ENCODE results near the gene RUFY3.

DNA sequence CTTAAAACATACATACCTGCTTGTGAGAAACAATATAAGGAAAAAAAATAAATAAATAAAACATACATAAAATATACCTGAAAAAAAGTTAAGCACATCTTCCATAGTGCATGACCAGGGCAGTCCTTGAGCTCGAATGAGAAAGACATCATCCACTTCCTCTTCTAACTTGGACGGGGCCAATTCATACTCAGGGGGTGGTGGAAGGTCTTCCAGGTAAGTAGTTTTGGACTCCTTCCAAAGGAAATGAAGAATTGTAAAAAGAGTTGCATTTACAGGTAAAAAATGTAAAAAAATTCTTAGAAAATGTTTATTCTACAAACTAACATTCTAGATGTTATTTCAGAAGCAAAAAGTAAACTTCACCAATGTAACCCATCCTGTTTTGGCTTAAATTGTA is 114.3 kb downstream of the RUFY3 start:
- no peak for TF ChIP-seq JUND (IDR thresholded peaks at IDR 0.05)
- TF ChIP-seq, protein P1, sequence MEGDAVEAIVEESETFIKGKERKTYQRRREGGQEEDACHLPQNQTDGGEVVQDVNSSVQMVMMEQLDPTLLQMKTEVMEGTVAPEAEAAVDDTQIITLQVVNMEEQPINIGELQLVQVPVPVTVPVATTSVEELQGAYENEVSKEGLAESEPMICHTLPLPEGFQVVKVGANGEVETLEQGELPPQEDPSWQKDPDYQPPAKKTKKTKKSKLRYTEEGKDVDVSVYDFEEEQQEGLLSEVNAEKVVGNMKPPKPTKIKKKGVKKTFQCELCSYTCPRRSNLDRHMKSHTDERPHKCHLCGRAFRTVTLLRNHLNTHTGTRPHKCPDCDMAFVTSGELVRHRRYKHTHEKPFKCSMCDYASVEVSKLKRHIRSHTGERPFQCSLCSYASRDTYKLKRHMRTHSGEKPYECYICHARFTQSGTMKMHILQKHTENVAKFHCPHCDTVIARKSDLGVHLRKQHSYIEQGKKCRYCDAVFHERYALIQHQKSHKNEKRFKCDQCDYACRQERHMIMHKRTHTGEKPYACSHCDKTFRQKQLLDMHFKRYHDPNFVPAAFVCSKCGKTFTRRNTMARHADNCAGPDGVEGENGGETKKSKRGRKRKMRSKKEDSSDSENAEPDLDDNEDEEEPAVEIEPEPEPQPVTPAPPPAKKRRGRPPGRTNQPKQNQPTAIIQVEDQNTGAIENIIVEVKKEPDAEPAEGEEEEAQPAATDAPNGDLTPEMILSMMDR (IDR thresholded peaks at IDR 0.05; ENCODE audit: low read depth, low read length, missing input control) = no peak
- TF ChIP-seq, protein P2, sequence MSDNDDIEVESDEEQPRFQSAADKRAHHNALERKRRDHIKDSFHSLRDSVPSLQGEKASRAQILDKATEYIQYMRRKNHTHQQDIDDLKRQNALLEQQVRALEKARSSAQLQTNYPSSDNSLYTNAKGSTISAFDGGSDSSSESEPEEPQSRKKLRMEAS (IDR thresholded peaks at IDR 0.05) = no peak
- no peak for TF ChIP-seq TAF1 (conservative IDR thresholded peaks at IDR 0.05)
